Thoracic aorta (tissue), 2 donors: ENCODE measurements around the gene ABCB6. TPM values are rescaled to one million over a fixed set of nuclear protein-coding genes. Genes with fewer than 3 reads are reported as not detected.

ENCODE experiments used
- ATAC-seq: fragments of 150-250 bp; one replicate; pipeline ENCODE4 v1.8.0; 2017; ENCODE audit warnings: low read depth; ENCODE audit not compliant: insufficient number of reproducible peaks, low FRiP score
- DNase-seq: peaks from one replicate; pipeline ENCODE4 v3.0.0-alpha.2; 2020; ENCODE audit warnings: low spot score
- H3K27ac ChIP-seq, 2 donors: fragments of 200-600 bp; sonication (generic); 1 replicate in 1 of 2; 2 replicates in 1 of 2; pipeline ENCODE4 v1.5.1; 2016; ENCODE audit warnings: mild to moderate bottlenecking in 2 of 2, moderate library complexity in 2 of 2
- H3K27me3 ChIP-seq: fragments of 200-600 bp; sonication (generic); replicated peaks from 2 replicates; pipeline ENCODE4 v1.6.0; 2016; ENCODE audit warnings: mild to moderate bottlenecking; ENCODE audit not compliant: insufficient read depth
- H3K36me3 ChIP-seq: fragments of 200-600 bp; sonication (generic); one replicate; pipeline ENCODE4 v1.5.1; 2016
- H3K4me1 ChIP-seq, 2 donors: fragments of 200-600 bp; sonication (generic); 1 replicate in 1 of 2; 2 replicates in 1 of 2; pipeline versions ENCODE4 v1.5.1 to v1.6.0; 2016; ENCODE audit warnings: low read depth in 2 of 2, mild to moderate bottlenecking in 1 of 2; ENCODE audit not compliant: control insufficient read depth in 1 of 2
- H3K4me3 ChIP-seq: fragments of 200-600 bp; sonication (generic); 2 replicates; pipeline ENCODE4 v1.5.1; 2016; ENCODE audit warnings: mild to moderate bottlenecking
- H3K9me3 ChIP-seq: fragments of 200-600 bp; sonication (generic); 2 replicates; pipeline ENCODE4 v1.5.1; 2016
- total RNA-seq, 2 donors: library from RNA; depleted of rRNA; stranded (reverse); fragments of >200 nt; gene quantifications; one replicate each; pipeline versions ENCODE4 v1.1.0 to v1.2.3, GENCODE V29; 2016
- TF ChIP-seq, protein P1 (sequence below): fragments of 200-600 bp; sonication (generic); IDR thresholded peaks from one replicate; pipeline ENCODE4 v1.5.1; 2019; ENCODE audit warnings: antibody characterized with exemption

Gene ABCB6
- total RNA-seq, 2 donors from 2014 or later, result 12.7 to 26.0 TPM

DNA sequence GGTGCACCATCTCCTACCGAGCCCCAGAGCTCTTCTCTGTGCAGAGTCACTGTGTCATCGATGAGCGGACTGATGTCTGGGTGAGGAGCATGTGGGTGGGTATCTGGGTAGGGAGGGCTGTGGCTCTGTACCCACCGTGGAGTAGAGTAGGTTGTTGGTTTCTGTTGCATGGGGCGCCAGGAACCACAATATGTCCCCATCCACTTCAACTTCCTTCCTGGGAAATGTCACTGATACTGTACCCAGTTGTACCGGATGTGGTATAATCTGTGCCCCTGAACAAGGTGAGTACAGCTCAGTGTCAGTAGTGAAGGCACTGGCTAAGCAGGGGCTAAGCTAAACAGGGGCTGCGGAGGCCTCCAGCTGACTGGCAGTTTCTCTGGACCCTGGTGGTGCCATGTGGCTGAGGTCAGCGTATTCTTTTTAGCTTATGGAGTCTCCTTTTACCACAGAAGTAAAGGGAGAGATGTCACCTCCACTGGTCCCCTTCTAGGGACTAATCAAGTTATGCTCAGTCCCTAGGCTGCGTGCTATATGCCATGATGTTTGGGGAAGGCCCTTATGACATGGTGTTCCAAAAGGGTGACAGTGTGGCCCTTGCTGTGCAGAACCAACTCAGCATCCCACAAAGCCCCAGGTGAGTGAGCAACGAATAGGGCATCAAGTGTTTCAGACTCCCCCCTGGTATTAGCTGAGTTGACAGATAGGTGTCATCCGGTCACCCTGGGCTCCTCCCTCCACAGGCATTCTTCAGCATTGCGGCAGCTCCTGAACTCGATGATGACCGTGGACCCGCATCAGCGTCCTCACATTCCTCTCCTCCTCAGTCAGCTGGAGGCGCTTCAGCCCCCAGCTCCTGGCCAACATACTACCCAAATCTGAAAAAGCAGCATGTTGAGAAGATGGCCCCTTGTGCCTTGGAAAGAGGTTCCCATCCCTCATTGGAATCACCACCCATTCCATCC, 29.2 kb upstream of the ABCB6 start:
- TF ChIP-seq, protein P1, sequence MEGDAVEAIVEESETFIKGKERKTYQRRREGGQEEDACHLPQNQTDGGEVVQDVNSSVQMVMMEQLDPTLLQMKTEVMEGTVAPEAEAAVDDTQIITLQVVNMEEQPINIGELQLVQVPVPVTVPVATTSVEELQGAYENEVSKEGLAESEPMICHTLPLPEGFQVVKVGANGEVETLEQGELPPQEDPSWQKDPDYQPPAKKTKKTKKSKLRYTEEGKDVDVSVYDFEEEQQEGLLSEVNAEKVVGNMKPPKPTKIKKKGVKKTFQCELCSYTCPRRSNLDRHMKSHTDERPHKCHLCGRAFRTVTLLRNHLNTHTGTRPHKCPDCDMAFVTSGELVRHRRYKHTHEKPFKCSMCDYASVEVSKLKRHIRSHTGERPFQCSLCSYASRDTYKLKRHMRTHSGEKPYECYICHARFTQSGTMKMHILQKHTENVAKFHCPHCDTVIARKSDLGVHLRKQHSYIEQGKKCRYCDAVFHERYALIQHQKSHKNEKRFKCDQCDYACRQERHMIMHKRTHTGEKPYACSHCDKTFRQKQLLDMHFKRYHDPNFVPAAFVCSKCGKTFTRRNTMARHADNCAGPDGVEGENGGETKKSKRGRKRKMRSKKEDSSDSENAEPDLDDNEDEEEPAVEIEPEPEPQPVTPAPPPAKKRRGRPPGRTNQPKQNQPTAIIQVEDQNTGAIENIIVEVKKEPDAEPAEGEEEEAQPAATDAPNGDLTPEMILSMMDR, result no peak
- ATAC-seq, result no peak
- Histone ChIP-seq H3K4me1 (peaks cover 48 to 80% of the 10 kb centered on the region in 2 donors), H3K9me3 (no peaks in the 10 kb centered on the region), H3K27me3 (no peaks in the 10 kb centered on the region), H3K36me3 (peaks cover 7% of the 10 kb centered on the region), H3K27ac (peak overlapping the region; percentile 88 to 95), H3K4me3 (no peak overlapping the region)
- no peak for DNase-seq

DNA sequence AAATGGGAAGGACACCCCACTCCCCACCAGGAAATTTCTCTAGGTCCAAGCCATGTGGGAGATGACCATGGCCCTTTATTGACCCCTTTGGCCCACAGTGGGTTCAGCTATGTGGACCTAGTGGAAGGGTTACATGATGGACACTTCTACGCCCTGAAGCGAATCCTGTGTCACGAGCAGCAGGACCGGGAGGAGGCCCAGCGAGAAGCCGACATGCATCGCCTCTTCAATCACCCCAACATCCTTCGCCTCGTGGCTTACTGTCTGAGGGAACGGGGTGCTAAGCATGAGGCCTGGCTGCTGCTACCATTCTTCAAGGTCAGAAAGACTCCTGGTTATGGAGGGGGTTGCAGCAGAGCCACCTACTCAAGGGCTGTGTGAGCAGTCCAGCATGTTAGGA, 27.8 kb upstream of the ABCB6 start:
- ATAC-seq, result no peak
- Histone ChIP-seq H3K27me3 (no peaks in the 10 kb centered on the region), H3K4me1 (peaks cover 42 to 66% of the 10 kb centered on the region in 2 donors), H3K9me3 (no peaks in the 10 kb centered on the region), H3K4me3 (no peak overlapping the region), H3K27ac (peak overlapping the region; percentile 91 to 92), H3K36me3 (peaks cover 7% of the 10 kb centered on the region)
- TF ChIP-seq, protein P1, result no peak
- DNase-seq, result no peak

DNA sequence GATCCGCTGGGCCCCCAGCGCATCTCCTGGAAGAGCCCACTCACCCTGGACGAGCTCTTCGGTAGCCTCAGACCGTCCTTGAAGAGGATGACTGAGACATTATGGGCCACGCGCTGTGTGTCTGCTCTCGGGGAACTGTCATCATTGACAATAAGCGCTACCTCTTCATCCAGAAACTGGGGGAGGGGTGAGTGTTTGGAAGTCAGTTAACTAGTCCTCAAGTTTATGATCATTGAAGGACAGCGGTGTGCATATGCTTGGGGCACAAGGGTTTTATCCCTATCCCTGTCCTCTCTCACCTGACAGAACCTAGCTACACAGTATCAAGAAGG, 27.1 kb upstream of the ABCB6 start:
- Histone ChIP-seq H3K4me1 (peaks cover 36 to 59% of the 10 kb centered on the region in 2 donors), H3K27ac (peak overlapping the region; percentile 91 to 92), H3K36me3 (peaks cover 5% of the 10 kb centered on the region), H3K27me3 (no peaks in the 10 kb centered on the region), H3K9me3 (no peaks in the 10 kb centered on the region), H3K4me3 (peak overlapping the region; percentile 80)
- no peak for ATAC-seq
- TF ChIP-seq, protein P1, result no peak
- no peak for DNase-seq

DNA sequence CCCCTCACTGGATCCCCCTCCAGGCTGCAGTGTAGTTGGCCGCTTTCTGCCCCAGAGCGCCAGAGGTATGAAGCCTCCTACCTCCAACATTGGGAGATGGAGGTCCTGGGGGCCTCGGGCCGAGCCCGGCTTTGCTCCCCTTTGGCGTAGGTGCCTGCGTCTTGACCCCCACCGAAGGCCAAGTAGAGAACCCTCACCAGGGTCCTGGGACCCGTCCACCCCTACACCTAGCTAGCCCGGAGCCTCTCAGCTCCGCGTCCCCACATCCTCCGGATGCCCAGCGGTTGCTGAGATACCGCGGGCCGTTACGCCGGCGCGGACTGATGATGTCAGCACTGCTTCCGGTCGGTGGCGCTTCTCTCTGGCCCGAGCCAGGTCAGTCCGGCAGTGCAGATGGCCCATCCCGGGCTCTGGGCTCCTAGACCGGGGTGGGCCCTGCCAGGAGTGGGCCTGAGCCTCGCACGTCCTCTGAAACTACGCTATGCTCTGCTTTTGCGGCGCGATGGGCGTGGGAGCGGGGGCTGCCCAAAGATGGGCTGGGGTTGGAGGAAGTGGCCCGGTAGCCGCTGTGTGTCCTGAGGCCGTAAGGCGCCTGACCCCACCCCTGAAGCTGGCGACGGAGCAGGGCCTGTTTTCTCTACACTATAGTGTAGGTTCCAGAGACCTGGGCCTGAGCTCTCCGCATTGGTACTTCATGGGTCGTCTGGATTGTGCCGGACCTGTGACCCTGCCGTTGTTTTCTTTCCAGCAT, 26.6 kb upstream of the ABCB6 start, which contains the start of the genes GLB1L and STK16:
GLB1L (minus strand) TSS at position 297 of the 751 bp plus-strand sequence. CDS start 1,871 bp downstream, outside the sequence.
STK16 (plus strand) TSS at position 332 of the 751 bp plus-strand sequence. CDS start 521 bp downstream, outside the sequence.
- peak within 1 kb of the TSS; percentile 91 to 92 for H3K27ac ChIP-seq
- DNase-seq (no peak), ATAC-seq (peak; percentile 71)
- no peaks in the 10 kb centered on the region for H3K9me3 ChIP-seq
- H3K36me3 ChIP-seq, result peaks cover under 1% of the 10 kb centered on the region
- peaks cover 30 to 54% of the 10 kb centered on the region in 2 donors for H3K4me1 ChIP-seq
- TF ChIP-seq, protein P1, result no peak
- H3K4me3 ChIP-seq, result peak within 1 kb of the TSS; percentile 80
- no peaks in the 10 kb centered on the region for H3K27me3 ChIP-seq

DNA sequence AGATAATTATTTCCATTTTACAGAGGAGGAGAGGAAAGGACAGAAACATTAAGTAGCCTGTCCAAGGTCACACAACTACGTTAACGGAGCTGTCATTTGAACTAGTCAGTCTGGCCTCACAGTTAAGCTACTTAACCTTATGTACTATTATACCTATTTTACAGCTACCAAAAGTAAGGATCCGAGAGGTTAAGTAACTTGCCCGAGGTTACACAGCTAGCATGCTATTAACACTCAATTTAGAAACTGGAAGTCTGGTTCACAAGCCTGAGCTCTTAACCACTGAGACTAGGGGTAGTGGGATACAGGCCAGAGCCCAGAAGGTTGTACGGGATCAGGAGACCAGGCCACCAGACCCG, 26.0 kb upstream of the ABCB6 start:
- TF ChIP-seq, protein P1, result no peak
- ATAC-seq, result no peak
- no peaks in the 10 kb centered on the region for H3K9me3 ChIP-seq
- H3K4me1 ChIP-seq, result peaks cover 25 to 48% of the 10 kb centered on the region in 2 donors
- peak overlapping the region; percentile 80 for H3K4me3 ChIP-seq
- H3K36me3 ChIP-seq, result no peaks in the 10 kb centered on the region
- no peaks in the 10 kb centered on the region for H3K27me3 ChIP-seq
- H3K27ac ChIP-seq, result peak overlapping the region; percentile 91 to 92
- no peak for DNase-seq
